Memory B cell (primary cell): ENCODE measurements around the gene CNGA2.

ENCODE experiments used
- ATAC-seq: fragments of 150-1000 bp; cut with Tn5 transposase; 2 replicates; pipeline ENCODE4 v1.10.0; 2021; ENCODE audit warnings: low read depth, mild to moderate bottlenecking, moderate library complexity
- DNase-seq, 2 donors: peaks; one replicate each; pipeline ENCODE4 v3.0.0; 2022; ENCODE audit warnings: low spot score in 2 of 2
- H3K27ac Mint-ChIP-seq: one replicate; pipeline ENCODE4 v1.8.0; 2022; ENCODE audit warnings: mild to moderate bottlenecking, moderate library complexity, mixed read lengths
- H3K27me3 Mint-ChIP-seq: one replicate; pipeline ENCODE4 v1.8.0; 2022; ENCODE audit warnings: mixed read lengths
- H3K36me3 Mint-ChIP-seq: one replicate; pipeline ENCODE4 v1.8.0; 2022; ENCODE audit warnings: mild to moderate bottlenecking, mixed read lengths
- H3K4me1 Mint-ChIP-seq: one replicate; pipeline ENCODE4 v1.8.0; 2022; ENCODE audit warnings: mixed read lengths
- H3K4me3 Mint-ChIP-seq: one replicate; pipeline ENCODE4 v1.8.0; 2022; ENCODE audit warnings: mild to moderate bottlenecking, moderate library complexity, mixed read lengths
- H3K9me3 Mint-ChIP-seq: one replicate; pipeline ENCODE4 v1.8.0; 2022; ENCODE audit warnings: mixed read lengths

Gene CNGA2

GRCh38 chrX:151724563-151725337, 9.8 kb upstream of the CNGA2 start:
- Mint-ChIP-seq H3K9me3 (no peaks in the 10 kb centered on the region), H3K36me3 (no peaks in the 10 kb centered on the region), H3K27ac (no peak overlapping the region), H3K4me3 (no peak overlapping the region), H3K27me3 (peaks cover 3% of the 10 kb centered on the region), H3K4me1 (no peaks in the 10 kb centered on the region)
- no peak for ATAC-seq
- DNase-seq, result no peak

- no peak for ATAC-seq
- no peaks in the 10 kb centered on the region for H3K9me3 Mint-ChIP-seq
- H3K27ac Mint-ChIP-seq, result no peak overlapping the region
- H3K4me1 Mint-ChIP-seq, result no peaks in the 10 kb centered on the region
- peaks cover 3% of the 10 kb centered on the region for H3K27me3 Mint-ChIP-seq
- H3K36me3 Mint-ChIP-seq, result no peaks in the 10 kb centered on the region
- DNase-seq, result no peak
- H3K4me3 Mint-ChIP-seq, result no peak overlapping the region
Measured at GRCh38 chrX:151725338-151725614, 9.3 kb upstream of the CNGA2 start.

DNA sequence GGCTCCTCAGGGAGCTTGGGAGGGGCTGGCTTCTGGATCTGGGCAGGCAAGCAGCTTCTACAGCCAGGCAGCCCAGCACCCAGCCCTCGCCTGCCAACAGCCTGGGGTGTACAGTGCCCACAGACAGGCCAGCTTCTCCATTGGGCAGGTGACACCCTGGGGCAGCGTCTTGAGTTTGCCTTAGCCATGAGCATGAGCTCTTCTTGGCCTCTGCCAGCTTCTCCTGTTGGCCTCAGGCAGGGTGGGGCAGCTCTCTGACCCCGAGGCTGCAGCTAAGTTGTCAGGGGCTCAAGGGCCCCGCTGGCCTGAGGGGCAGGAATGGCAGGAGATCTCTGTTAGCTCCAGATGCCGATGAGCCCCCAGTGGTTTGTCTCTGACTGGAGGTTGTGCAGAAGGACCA, 7.8 kb upstream of the CNGA2 start:
- no peak for DNase-seq
- no peaks in the 10 kb centered on the region for H3K4me1 Mint-ChIP-seq
- peaks cover 3% of the 10 kb centered on the region for H3K27me3 Mint-ChIP-seq
- H3K27ac Mint-ChIP-seq, result no peak overlapping the region
- H3K4me3 Mint-ChIP-seq, result no peak overlapping the region
- H3K9me3 Mint-ChIP-seq, result no peaks in the 10 kb centered on the region
- no peak for ATAC-seq
- H3K36me3 Mint-ChIP-seq, result no peaks in the 10 kb centered on the region

- no peak for ATAC-seq
- peaks cover 3% of the 10 kb centered on the region for H3K27me3 Mint-ChIP-seq
- H3K4me1 Mint-ChIP-seq, result no peaks in the 10 kb centered on the region
- H3K27ac Mint-ChIP-seq, result no peak overlapping the region
- no peak for DNase-seq
- no peaks in the 10 kb centered on the region for H3K36me3 Mint-ChIP-seq
- no peaks in the 10 kb centered on the region for H3K9me3 Mint-ChIP-seq
- no peak overlapping the region for H3K4me3 Mint-ChIP-seq
Measured at GRCh38 chrX:151727346-151727745, 7.2 kb upstream of the CNGA2 start.

GRCh38 chrX:151729056-151729725, 5.4 kb upstream of the CNGA2 start:
- Mint-ChIP-seq H3K36me3 (no peaks in the 10 kb centered on the region), H3K4me1 (no peaks in the 10 kb centered on the region)
- ATAC-seq, result no peak

GRCh38 chrX:151735219-151735618, 673 bp downstream of the CNGA2 start:
- no peaks in the 10 kb centered on the region for H3K4me1 Mint-ChIP-seq
- H3K27me3 Mint-ChIP-seq, result peaks cover 9% of the 10 kb centered on the region

More at GRCh38 chrX:151729056-151729725, 5.4 kb upstream of the CNGA2 start:
- Mint-ChIP-seq H3K4me3 (no peak overlapping the region), H3K9me3 (no peaks in the 10 kb centered on the region), H3K27ac (no peak overlapping the region), H3K27me3 (peaks cover 2% of the 10 kb centered on the region)
- DNase-seq, result no peak

GRCh38 chrX:151736685-151737084, 2.1 kb downstream of the CNGA2 start:
- Mint-ChIP-seq H3K4me1 (no peaks in the 10 kb centered on the region), H3K27me3 (peaks cover 9% of the 10 kb centered on the region), H3K27ac (no peak overlapping the region), H3K36me3 (no peaks in the 10 kb centered on the region), H3K9me3 (no peaks in the 10 kb centered on the region), H3K4me3 (no peak overlapping the region)
- no peak for ATAC-seq
- no peak for DNase-seq

More at GRCh38 chrX:151735219-151735618, 673 bp downstream of the CNGA2 start:
- DNase-seq, result no peak
- Mint-ChIP-seq H3K36me3 (no peaks in the 10 kb centered on the region), H3K27ac (no peak overlapping the region), H3K9me3 (no peaks in the 10 kb centered on the region), H3K4me3 (no peak overlapping the region)
- no peak for ATAC-seq

DNA sequence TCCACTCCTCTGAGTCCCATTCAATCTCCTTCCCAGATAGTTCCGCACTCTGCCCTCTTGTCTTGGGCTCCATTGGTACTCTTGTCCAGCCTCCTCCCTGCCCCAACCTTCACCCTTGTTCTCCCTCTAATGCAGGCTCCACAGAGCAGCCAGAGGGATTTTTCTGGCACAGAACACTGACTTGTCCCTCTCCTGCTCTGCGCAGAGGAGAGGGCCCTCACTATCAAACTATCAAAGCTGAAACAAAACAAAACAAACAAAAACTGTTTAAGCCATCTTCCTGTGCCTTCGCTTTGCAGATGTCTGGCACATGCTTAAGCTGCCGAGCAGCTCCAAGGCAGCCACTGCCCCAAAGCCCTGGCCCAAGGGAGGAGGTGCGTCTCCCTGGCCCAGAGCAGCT, 2.9 kb downstream of the CNGA2 start:
- DNase-seq (no peak), ATAC-seq (no peak)
- H3K27me3 Mint-ChIP-seq, result peaks cover 9% of the 10 kb centered on the region
- no peak overlapping the region for H3K4me3 Mint-ChIP-seq
- H3K9me3 Mint-ChIP-seq, result no peaks in the 10 kb centered on the region
- H3K27ac Mint-ChIP-seq, result no peak overlapping the region
- no peaks in the 10 kb centered on the region for H3K4me1 Mint-ChIP-seq
- no peaks in the 10 kb centered on the region for H3K36me3 Mint-ChIP-seq

- DNase-seq (no peak), ATAC-seq (no peak)
- no peaks in the 10 kb centered on the region for H3K9me3 Mint-ChIP-seq
- peaks cover 9% of the 10 kb centered on the region for H3K27me3 Mint-ChIP-seq
- no peaks in the 10 kb centered on the region for H3K4me1 Mint-ChIP-seq
- no peak overlapping the region for H3K27ac Mint-ChIP-seq
- no peak overlapping the region for H3K4me3 Mint-ChIP-seq
- no peaks in the 10 kb centered on the region for H3K36me3 Mint-ChIP-seq
Measured at GRCh38 chrX:151738751-151739150, 4.2 kb downstream of the CNGA2 start.

DNA sequence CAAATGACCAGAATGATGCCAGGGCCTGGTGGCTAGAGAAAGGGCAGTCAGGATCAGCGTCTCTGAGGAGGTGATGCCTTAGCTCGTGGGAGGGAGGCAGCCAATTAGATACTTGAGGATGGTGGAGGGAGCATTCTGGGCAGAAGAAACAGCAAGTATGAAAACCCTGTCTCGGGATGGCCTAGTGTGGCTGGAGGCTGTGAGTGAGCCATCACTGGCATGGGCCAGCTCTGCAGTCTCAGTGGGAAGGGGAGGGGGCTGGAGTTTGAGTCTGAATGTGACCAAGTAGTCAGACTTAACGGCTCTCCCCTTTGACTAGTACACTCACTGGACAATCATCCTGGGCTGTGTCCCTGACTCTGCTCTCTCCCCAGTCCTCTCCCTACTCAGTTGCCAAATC, 7.1 kb downstream of the CNGA2 start:
- Mint-ChIP-seq H3K4me1 (no peaks in the 10 kb centered on the region), H3K27me3 (peaks cover 3% of the 10 kb centered on the region), H3K9me3 (no peaks in the 10 kb centered on the region), H3K36me3 (no peaks in the 10 kb centered on the region), H3K27ac (no peak overlapping the region), H3K4me3 (no peak overlapping the region)
- DNase-seq, result no peak
- ATAC-seq, result no peak

- H3K36me3 Mint-ChIP-seq, result no peaks in the 10 kb centered on the region
- H3K9me3 Mint-ChIP-seq, result no peaks in the 10 kb centered on the region
- H3K4me3 Mint-ChIP-seq, result no peak overlapping the region
- H3K27ac Mint-ChIP-seq, result no peak overlapping the region
- no peak for DNase-seq
- ATAC-seq, result no peak
- peaks cover 1% of the 10 kb centered on the region for H3K27me3 Mint-ChIP-seq
- H3K4me1 Mint-ChIP-seq, result no peaks in the 10 kb centered on the region
Measured at GRCh38 chrX:151742311-151742710, 7.8 kb downstream of the CNGA2 start.

DNA sequence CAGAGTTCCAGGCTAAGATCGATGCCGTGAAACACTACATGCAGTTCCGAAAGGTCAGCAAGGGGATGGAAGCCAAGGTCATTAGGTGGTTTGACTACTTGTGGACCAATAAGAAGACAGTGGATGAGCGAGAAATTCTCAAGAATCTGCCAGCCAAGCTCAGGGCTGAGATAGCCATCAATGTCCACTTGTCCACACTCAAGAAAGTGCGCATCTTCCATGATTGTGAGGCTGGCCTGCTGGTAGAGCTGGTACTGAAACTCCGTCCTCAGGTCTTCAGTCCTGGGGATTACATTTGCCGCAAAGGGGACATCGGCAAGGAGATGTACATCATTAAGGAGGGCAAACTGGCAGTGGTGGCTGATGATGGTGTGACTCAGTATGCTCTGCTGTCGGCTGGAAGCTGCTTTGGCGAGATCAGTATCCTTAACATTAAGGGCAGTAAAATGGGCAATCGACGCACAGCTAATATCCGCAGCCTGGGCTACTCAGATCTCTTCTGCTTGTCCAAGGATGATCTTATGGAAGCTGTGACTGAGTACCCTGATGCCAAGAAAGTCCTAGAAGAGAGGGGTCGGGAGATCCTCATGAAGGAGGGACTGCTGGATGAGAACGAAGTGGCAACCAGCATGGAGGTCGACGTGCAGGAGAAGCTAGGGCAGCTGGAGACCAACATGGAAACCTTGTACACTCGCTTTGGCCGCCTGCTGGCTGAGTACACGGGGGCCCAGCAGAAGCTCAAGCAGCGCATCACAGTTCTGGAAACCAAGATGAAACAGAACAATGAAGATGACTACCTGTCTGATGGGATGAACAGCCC, 9.3 kb downstream of the CNGA2 start:
- ATAC-seq (no peak), DNase-seq (no peak)
- H3K36me3 Mint-ChIP-seq, result no peaks in the 10 kb centered on the region
- H3K4me1 Mint-ChIP-seq, result no peaks in the 10 kb centered on the region
- H3K9me3 Mint-ChIP-seq, result no peaks in the 10 kb centered on the region
- no peak overlapping the region for H3K27ac Mint-ChIP-seq
- H3K27me3 Mint-ChIP-seq, result no peaks in the 10 kb centered on the region
- H3K4me3 Mint-ChIP-seq, result no peak overlapping the region

DNA sequence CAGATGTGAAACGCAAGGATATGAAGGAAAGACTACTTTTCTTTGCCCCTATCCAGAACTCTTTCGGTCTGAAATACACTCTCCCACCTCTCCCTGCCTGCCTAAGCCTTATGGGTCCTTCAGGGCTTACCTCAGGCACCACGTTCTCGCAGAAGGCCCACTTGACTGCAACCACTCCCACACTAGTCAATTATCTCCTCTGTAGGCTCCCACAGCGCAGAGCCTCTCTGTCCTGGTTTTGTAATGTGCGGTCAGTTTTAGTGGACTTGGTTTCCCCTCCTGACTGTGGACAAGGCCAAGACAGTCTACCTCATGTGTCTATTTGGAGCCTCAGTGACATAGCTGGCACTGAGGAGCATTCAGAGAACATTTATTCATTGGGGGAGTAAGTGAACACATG, 11.1 kb downstream of the CNGA2 start:
- H3K27ac Mint-ChIP-seq, result no peak overlapping the region
- no peaks in the 10 kb centered on the region for H3K9me3 Mint-ChIP-seq

GRCh38 chrX:151746502-151746901, 12.0 kb downstream of the CNGA2 start:
- Mint-ChIP-seq H3K36me3 (no peaks in the 10 kb centered on the region), H3K4me1 (no peaks in the 10 kb centered on the region), H3K4me3 (no peak overlapping the region), H3K27ac (no peak overlapping the region), H3K27me3 (peaks cover 3% of the 10 kb centered on the region), H3K9me3 (no peaks in the 10 kb centered on the region)
- DNase-seq, result no peak
- no peak for ATAC-seq

More for the DNA sequence above, 11.1 kb downstream of the CNGA2 start:
- ATAC-seq (no peak), DNase-seq (no peak)
- Mint-ChIP-seq H3K4me1 (no peaks in the 10 kb centered on the region), H3K4me3 (no peak overlapping the region), H3K36me3 (no peaks in the 10 kb centered on the region), H3K27me3 (no peaks in the 10 kb centered on the region)
